Islet of Langerhans (tissue), 1 donor: ENCODE measurements around the gene PLS3.

Experiments used
- FAIRE-seq: peaks from one replicate; lab custom pipeline; 2011; peaks lifted over from hg19 to GRCh38; lab: Jason Lieb, UNC

Gene PLS3

DNA sequence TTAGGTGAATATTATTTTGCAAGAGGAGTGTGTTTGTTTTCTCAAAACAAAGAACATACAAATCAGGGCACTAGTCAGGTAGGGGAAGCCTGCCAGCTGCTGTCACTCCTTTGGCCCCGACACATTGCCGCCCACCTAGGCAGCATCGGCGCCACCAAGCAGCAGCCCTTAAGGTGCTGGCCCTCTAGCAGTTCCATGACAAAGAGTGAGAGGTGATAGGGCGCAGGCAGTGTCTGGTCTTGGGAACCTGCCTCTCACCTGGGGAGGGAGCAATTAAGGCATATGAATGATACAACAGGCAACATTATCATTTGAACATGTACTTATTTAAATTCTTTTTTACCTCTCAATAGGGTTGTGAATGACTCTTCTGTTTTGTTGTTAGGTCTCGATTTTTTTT lies 135.1 kb downstream of the PLS3 start:
- FAIRE-seq: no peak

DNA sequence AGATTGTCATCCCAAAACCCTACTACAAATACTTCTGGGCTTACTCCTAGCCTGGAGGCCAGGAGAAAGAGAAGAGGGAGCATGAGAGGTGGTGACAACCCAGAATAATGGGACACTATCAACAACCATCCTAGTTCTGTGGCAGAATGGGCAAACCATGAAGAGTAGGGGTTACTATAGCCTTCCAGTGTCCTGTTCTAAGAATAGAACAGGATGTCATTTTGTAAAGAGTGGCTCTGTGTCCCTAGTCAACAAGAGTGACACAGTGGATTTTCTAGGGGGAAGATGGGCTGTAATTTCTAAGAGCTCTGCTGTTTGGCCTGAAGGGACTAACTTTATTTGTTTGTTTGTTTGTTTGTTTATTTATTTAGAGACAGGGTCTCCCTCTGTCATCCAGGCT lies 136.0 kb downstream of the PLS3 start:
- FAIRE-seq: no peak

DNA sequence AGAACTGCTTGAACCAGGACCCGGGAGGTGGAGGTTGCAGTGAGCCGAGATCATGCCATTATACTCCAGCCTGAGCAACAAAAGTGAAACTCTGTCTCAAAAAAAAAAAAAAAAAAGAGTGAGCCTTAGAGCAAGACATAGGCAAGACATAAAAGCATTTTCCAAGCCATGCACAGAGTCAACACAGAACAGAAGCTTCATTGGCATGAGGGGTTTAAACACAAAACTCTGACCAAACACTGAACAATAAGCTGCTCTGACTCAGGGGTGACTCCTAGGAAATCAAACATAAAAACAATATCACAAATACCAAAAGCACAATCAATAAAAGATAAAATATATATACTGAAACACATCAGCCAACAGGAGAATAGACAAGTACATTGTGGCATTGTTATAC lies 136.8 kb downstream of the PLS3 start:
- FAIRE-seq: no peak
